Activated T-helper 17 cell treated with anti-CD3 and anti-CD28 coated beads, Interleukin-2, amount 50 U/mL, for 72 hours (primary cell): ENCODE measurements around the gene CCDC9B. TPM values are rescaled to one million over a fixed set of nuclear protein-coding genes. Genes with fewer than 3 reads are reported as not detected.

Experiments used
- ATAC-seq: fragments of 150-1000 bp; cut with Tn5 transposase; replicated peaks from 2 replicates; pipeline ENCODE4 v1.10.0; 2021; ENCODE audit warnings: mild to moderate bottlenecking, moderate library complexity
- H3K27ac Mint-ChIP-seq: one replicate; pipeline ENCODE4 v1.8.0; 2022; ENCODE audit warnings: mixed read lengths
- H3K27me3 Mint-ChIP-seq: one replicate; pipeline ENCODE4 v1.8.0; 2022; ENCODE audit warnings: mixed read lengths
- H3K36me3 Mint-ChIP-seq: one replicate; pipeline ENCODE4 v1.8.0; 2022; ENCODE audit warnings: low read depth, mild to moderate bottlenecking, mixed read lengths
- H3K4me1 Mint-ChIP-seq: one replicate; pipeline ENCODE4 v1.8.0; 2022; ENCODE audit warnings: mixed read lengths
- H3K4me3 Mint-ChIP-seq: one replicate; pipeline ENCODE4 v1.8.0; 2022; ENCODE audit warnings: mild to moderate bottlenecking, mixed read lengths
- H3K9me3 Mint-ChIP-seq: one replicate; pipeline ENCODE4 v1.8.0; 2022; ENCODE audit warnings: mixed read lengths
- total RNA-seq, 2 donors: library from RNA; stranded (reverse); gene quantifications; one replicate each; pipeline ENCODE4 v1.2.3, GENCODE V29; 2022

CCDC9B gene
- total RNA-seq, 2 donors from 2014 or later = 0.78 to 2.7 TPM

GRCh38 chr15:40368719-40369473, 28.2 kb upstream of the CCDC9B start:
- no peaks in the 10 kb centered on the region for H3K9me3 Mint-ChIP-seq
- no peak overlapping the region for H3K27ac Mint-ChIP-seq
- H3K4me3 Mint-ChIP-seq = peak overlapping the region; percentile 94
- H3K36me3 Mint-ChIP-seq = no peaks in the 10 kb centered on the region
- H3K27me3 Mint-ChIP-seq = no peaks in the 10 kb centered on the region
- H3K4me1 Mint-ChIP-seq = peaks cover 10% of the 10 kb centered on the region
- no peak for ATAC-seq

GRCh38 chr15:40367686-40368611, 27.2 kb upstream of the CCDC9B start:
- H3K27ac Mint-ChIP-seq = peak overlapping the region; percentile 93
- peak overlapping the region; percentile 94 for H3K4me3 Mint-ChIP-seq
- peaks cover 10% of the 10 kb centered on the region for H3K4me1 Mint-ChIP-seq
- no peaks in the 10 kb centered on the region for H3K27me3 Mint-ChIP-seq
- no peaks in the 10 kb centered on the region for H3K9me3 Mint-ChIP-seq
- peak; percentile 94 for ATAC-seq
- no peaks in the 10 kb centered on the region for H3K36me3 Mint-ChIP-seq

- Mint-ChIP-seq H3K27me3 (no peaks in the 10 kb centered on the region), H3K36me3 (no peaks in the 10 kb centered on the region), H3K27ac (peak overlapping the region; percentile 93), H3K4me1 (peaks cover 10% of the 10 kb centered on the region), H3K4me3 (peak overlapping the region; percentile 94), H3K9me3 (no peaks in the 10 kb centered on the region)
- ATAC-seq = no peak
These were observed 26.6 kb upstream of the CCDC9B start for GRCh38 chr15:40367371-40367685.

GRCh38 chr15:40366457-40367370, 26.0 kb upstream of the CCDC9B start:
- H3K27me3 Mint-ChIP-seq = no peaks in the 10 kb centered on the region
- peaks cover 10% of the 10 kb centered on the region for H3K4me1 Mint-ChIP-seq
- H3K4me3 Mint-ChIP-seq = peak overlapping the region; percentile 94
- ATAC-seq = no peak
- peak overlapping the region; percentile 93 for H3K27ac Mint-ChIP-seq
- no peaks in the 10 kb centered on the region for H3K36me3 Mint-ChIP-seq
- no peaks in the 10 kb centered on the region for H3K9me3 Mint-ChIP-seq

GRCh38 chr15:40365624-40366456, 25.1 kb upstream of the CCDC9B start:
- H3K4me3 Mint-ChIP-seq = peak overlapping the region; percentile 94
- H3K27ac Mint-ChIP-seq = no peak overlapping the region
- H3K4me1 Mint-ChIP-seq = peaks cover 10% of the 10 kb centered on the region
- H3K9me3 Mint-ChIP-seq = no peaks in the 10 kb centered on the region
- H3K27me3 Mint-ChIP-seq = no peaks in the 10 kb centered on the region
- no peak for ATAC-seq
- no peaks in the 10 kb centered on the region for H3K36me3 Mint-ChIP-seq

GRCh38 chr15:40365016-40365415, 24.3 kb upstream of the CCDC9B start:
- ATAC-seq = no peak
- no peak overlapping the region for H3K4me3 Mint-ChIP-seq
- no peak overlapping the region for H3K27ac Mint-ChIP-seq
- no peaks in the 10 kb centered on the region for H3K36me3 Mint-ChIP-seq
- no peaks in the 10 kb centered on the region for H3K27me3 Mint-ChIP-seq
- H3K4me1 Mint-ChIP-seq = peaks cover 10% of the 10 kb centered on the region
- H3K9me3 Mint-ChIP-seq = no peaks in the 10 kb centered on the region

GRCh38 chr15:40364251-40364650, 23.5 kb upstream of the CCDC9B start:
- peaks cover 10% of the 10 kb centered on the region for H3K4me1 Mint-ChIP-seq
- no peaks in the 10 kb centered on the region for H3K9me3 Mint-ChIP-seq
- no peak overlapping the region for H3K4me3 Mint-ChIP-seq
- ATAC-seq = no peak
- no peaks in the 10 kb centered on the region for H3K27me3 Mint-ChIP-seq
- H3K36me3 Mint-ChIP-seq = no peaks in the 10 kb centered on the region
- H3K27ac Mint-ChIP-seq = no peak overlapping the region

GRCh38 chr15:40363611-40364010, 22.9 kb upstream of the CCDC9B start:
- H3K27ac Mint-ChIP-seq = no peak overlapping the region
- H3K36me3 Mint-ChIP-seq = no peaks in the 10 kb centered on the region
- no peaks in the 10 kb centered on the region for H3K27me3 Mint-ChIP-seq
- H3K4me1 Mint-ChIP-seq = peaks cover 10% of the 10 kb centered on the region
- H3K9me3 Mint-ChIP-seq = no peaks in the 10 kb centered on the region
- ATAC-seq = no peak
- H3K4me3 Mint-ChIP-seq = no peak overlapping the region

GRCh38 chr15:40361640-40362039, 20.9 kb upstream of the CCDC9B start:
- Mint-ChIP-seq H3K4me3 (no peak overlapping the region), H3K36me3 (no peaks in the 10 kb centered on the region), H3K9me3 (no peaks in the 10 kb centered on the region), H3K27me3 (peaks cover 6% of the 10 kb centered on the region), H3K4me1 (peaks cover 6% of the 10 kb centered on the region), H3K27ac (no peak overlapping the region)
- ATAC-seq = no peak

- peaks cover 9% of the 10 kb centered on the region for H3K4me1 Mint-ChIP-seq
- H3K27ac Mint-ChIP-seq = no peak overlapping the region
- H3K4me3 Mint-ChIP-seq = no peak overlapping the region
- H3K27me3 Mint-ChIP-seq = peaks cover 8% of the 10 kb centered on the region
- H3K36me3 Mint-ChIP-seq = no peaks in the 10 kb centered on the region
- no peak for ATAC-seq
- H3K9me3 Mint-ChIP-seq = no peaks in the 10 kb centered on the region
These were observed 19.3 kb upstream of the CCDC9B start for GRCh38 chr15:40360015-40360414.

- Mint-ChIP-seq H3K36me3 (no peaks in the 10 kb centered on the region), H3K27ac (no peak overlapping the region)
- ATAC-seq = peak; percentile 34
These were observed 18.0 kb upstream of the CCDC9B start for GRCh38 chr15:40358471-40359353.

GRCh38 chr15:40357723-40358470, 17.2 kb upstream of the CCDC9B start, which contains the start of gene DISP2:
TSS of gene DISP2 (plus strand) at chr15:40358219. CDS start at chr15:40358322, 103 bp downstream.
- H3K36me3 Mint-ChIP-seq = no peaks in the 10 kb centered on the region
- no peak within 1 kb of the TSS for H3K27ac Mint-ChIP-seq
- H3K9me3 Mint-ChIP-seq = no peaks in the 10 kb centered on the region
- H3K27me3 Mint-ChIP-seq = peaks cover 8% of the 10 kb centered on the region
- peaks cover 9% of the 10 kb centered on the region for H3K4me1 Mint-ChIP-seq
- peak within 1 kb of the TSS; percentile 76 for H3K4me3 Mint-ChIP-seq
- ATAC-seq = peak; percentile 95

More at GRCh38 chr15:40358471-40359353, 18.0 kb upstream of the CCDC9B start:
- Mint-ChIP-seq H3K27me3 (peaks cover 8% of the 10 kb centered on the region), H3K4me3 (peak overlapping the region; percentile 76), H3K9me3 (no peaks in the 10 kb centered on the region), H3K4me1 (peaks cover 9% of the 10 kb centered on the region)
